ENCODE measurements around the gene SEPTIN12. TPM values are rescaled to one million over a fixed set of nuclear protein-coding genes. Genes with fewer than 3 reads are reported as not detected.

SEPTIN12 gene, protein sequence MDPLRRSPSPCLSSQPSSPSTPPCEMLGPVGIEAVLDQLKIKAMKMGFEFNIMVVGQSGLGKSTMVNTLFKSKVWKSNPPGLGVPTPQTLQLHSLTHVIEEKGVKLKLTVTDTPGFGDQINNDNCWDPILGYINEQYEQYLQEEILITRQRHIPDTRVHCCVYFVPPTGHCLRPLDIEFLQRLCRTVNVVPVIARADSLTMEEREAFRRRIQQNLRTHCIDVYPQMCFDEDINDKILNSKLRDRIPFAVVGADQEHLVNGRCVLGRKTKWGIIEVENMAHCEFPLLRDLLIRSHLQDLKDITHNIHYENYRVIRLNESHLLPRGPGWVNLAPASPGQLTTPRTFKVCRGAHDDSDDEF
- total RNA-seq (2021), result not detected in 2 replicates
- percentile 25 among the genes with signal in this experiment for Bru-seq, nascent RNA
- BruChase-seq, experiment 1, labeled RNA remaining after a 2-hour chase, result percentile 25 among the genes with signal in this experiment
- BruChase-seq, experiment 2, labeled RNA remaining after a 6-hour chase, result percentile 26 among the genes with signal in this experiment
- long read RNA-seq, result 0 reads

GRCh38 chr16:4787627-4788482 lies at the start of gene SEPTIN12:
Gene SEPTIN12, minus strand, starts transcription at chr16:4788345. Its CDS starts 700 bp downstream, at chr16:4787645.
- DNase-seq, result no peak
- Histone ChIP-seq H3K27ac (no peak within 1 kb of the TSS), H3K9me2 (ENCODE audit: insufficient read depth) (no peaks in the 10 kb centered on the region), H3K9me3 (ENCODE audit: insufficient read depth, low read depth) (no peaks in the 10 kb centered on the region), H4K20me1 (ENCODE audit: insufficient read depth) (no peaks in the 10 kb centered on the region), H3K4me1 (replicated peaks; ENCODE audit: insufficient read depth) (peaks cover 32% of the 10 kb centered on the region), H3K27me3 (ENCODE audit: insufficient read depth, low read depth) (no peaks in the 10 kb centered on the region), H3K79me2 (ENCODE audit: low read depth) (no peaks in the 10 kb centered on the region), H3K36me3 (ENCODE audit: low read depth) (no peaks in the 10 kb centered on the region), H3K4me3 (no peak within 1 kb of the TSS), H3K4me2 (no peak within 1 kb of the TSS), H2AFZ (no peak within 1 kb of the TSS), H3F3A (ENCODE audit: insufficient read depth, low read depth) (peaks cover 16% of the 10 kb centered on the region; the same call in 1 of the 2 replicates)
- intact Hi-C loops (cut with micrococcal nuclease; ENCODE audit: unreplicated experiment), result no loop called here
- BruUV-seq (replicated peaks), result no TSS peak
- CTCF ChIA-PET, result interaction anchor here (0.7 kb wide), 1 partner anchor 18 kb away, joined by 3 read pairs; no protein-coding TSS in a partner anchor
- POLR2A ChIA-PET (ENCODE audit: unreplicated experiment), result no interaction called here
- TF ChIP-seq, protein P1, sequence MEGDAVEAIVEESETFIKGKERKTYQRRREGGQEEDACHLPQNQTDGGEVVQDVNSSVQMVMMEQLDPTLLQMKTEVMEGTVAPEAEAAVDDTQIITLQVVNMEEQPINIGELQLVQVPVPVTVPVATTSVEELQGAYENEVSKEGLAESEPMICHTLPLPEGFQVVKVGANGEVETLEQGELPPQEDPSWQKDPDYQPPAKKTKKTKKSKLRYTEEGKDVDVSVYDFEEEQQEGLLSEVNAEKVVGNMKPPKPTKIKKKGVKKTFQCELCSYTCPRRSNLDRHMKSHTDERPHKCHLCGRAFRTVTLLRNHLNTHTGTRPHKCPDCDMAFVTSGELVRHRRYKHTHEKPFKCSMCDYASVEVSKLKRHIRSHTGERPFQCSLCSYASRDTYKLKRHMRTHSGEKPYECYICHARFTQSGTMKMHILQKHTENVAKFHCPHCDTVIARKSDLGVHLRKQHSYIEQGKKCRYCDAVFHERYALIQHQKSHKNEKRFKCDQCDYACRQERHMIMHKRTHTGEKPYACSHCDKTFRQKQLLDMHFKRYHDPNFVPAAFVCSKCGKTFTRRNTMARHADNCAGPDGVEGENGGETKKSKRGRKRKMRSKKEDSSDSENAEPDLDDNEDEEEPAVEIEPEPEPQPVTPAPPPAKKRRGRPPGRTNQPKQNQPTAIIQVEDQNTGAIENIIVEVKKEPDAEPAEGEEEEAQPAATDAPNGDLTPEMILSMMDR (conservative IDR thresholded peaks at IDR 0.05), result no peak
- TF ChIP-seq EZH2 (IDR thresholded peaks at IDR 0.05; ENCODE audit: low read depth), result no peak

DNA sequence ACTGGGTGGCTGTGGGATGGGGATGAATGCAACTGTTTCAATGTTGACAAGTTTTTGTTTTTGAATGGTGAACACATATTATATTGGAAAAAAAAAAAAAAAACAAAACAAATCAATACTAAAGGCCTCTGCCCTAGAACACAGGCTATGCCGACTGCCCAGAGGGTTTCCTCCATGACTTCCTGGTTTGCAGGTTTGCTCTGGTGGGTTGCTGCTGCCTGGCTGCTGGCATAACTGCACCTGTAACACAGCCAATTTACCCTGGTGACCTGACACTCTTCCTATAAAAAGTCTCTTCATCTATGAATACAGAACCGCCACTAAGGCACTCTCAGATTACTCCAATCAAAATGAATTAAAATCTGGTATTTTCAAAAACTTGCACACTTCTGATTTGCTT lies 48.6 kb upstream of the SEPTIN12 start:
- Histone ChIP-seq H3K4me1 (replicated peaks; ENCODE audit: insufficient read depth) (no peaks in the 10 kb centered on the region), H3K79me2 (ENCODE audit: low read depth) (no peaks in the 10 kb centered on the region), H2AFZ (no peak overlapping the region), H3K9me2 (ENCODE audit: insufficient read depth) (no peaks in the 10 kb centered on the region), H3K9me3 (ENCODE audit: insufficient read depth, low read depth) (no peaks in the 10 kb centered on the region), H3K4me2 (no peak overlapping the region), H3K27ac (no peak overlapping the region), H3K4me3 (no peak overlapping the region), H3K36me3 (ENCODE audit: low read depth) (peaks cover 46% of the 10 kb centered on the region), H4K20me1 (ENCODE audit: insufficient read depth) (peaks cover 12% of the 10 kb centered on the region), H3F3A (ENCODE audit: insufficient read depth, low read depth) (peaks cover 18% of the 10 kb centered on the region; the same call in 1 of the 2 replicates), H3K27me3 (ENCODE audit: insufficient read depth, low read depth) (no peaks in the 10 kb centered on the region)
- no peak for DNase-seq
- intact Hi-C loops (cut with micrococcal nuclease; ENCODE audit: unreplicated experiment), result no loop called here
- no TSS peak for BruUV-seq (replicated peaks)
- POLR2A ChIA-PET (ENCODE audit: unreplicated experiment), result no interaction called here
- CTCF ChIA-PET, result no interaction called here
- TF ChIP-seq, protein P1 (conservative IDR thresholded peaks at IDR 0.05), result no peak
- TF ChIP-seq EZH2 (IDR thresholded peaks at IDR 0.05; ENCODE audit: low read depth), result no peak

- H3K4me2 ChIP-seq, result no peak overlapping the region
- H3K27me3 ChIP-seq (ENCODE audit: insufficient read depth, low read depth), result no peaks in the 10 kb centered on the region
- H3K9me3 ChIP-seq (ENCODE audit: insufficient read depth, low read depth), result no peaks in the 10 kb centered on the region
- intact Hi-C loops (cut with micrococcal nuclease; ENCODE audit: unreplicated experiment), result no loop called here
- no peak overlapping the region for H3K4me3 ChIP-seq
- H3K79me2 ChIP-seq (ENCODE audit: low read depth), result no peaks in the 10 kb centered on the region
- H3K27ac ChIP-seq, result no peak overlapping the region
- H4K20me1 ChIP-seq (ENCODE audit: insufficient read depth), result peaks cover 10% of the 10 kb centered on the region
- no peaks in the 10 kb centered on the region for H3K9me2 ChIP-seq (ENCODE audit: insufficient read depth)
- H3K4me1 ChIP-seq (replicated peaks; ENCODE audit: insufficient read depth), result no peaks in the 10 kb centered on the region
- H2AFZ ChIP-seq, result no peak overlapping the region
- POLR2A ChIA-PET (ENCODE audit: unreplicated experiment), result interaction anchor here (0.6 kb wide), 2 partner anchors 43 to 386 kb away, joined by 5 to 7 read pairs; no protein-coding TSS in a partner anchor
- no peak for DNase-seq
- CTCF ChIA-PET, result interaction anchor here (0.6 kb wide), 1 partner anchor 285 kb away, joined by 8 read pairs; no protein-coding TSS in a partner anchor
- H3K36me3 ChIP-seq (ENCODE audit: low read depth), result peaks cover 43% of the 10 kb centered on the region
- TF ChIP-seq, protein P1 (conservative IDR thresholded peaks at IDR 0.05), result no peak
- no peak for TF ChIP-seq EZH2 (IDR thresholded peaks at IDR 0.05; ENCODE audit: low read depth)
- BruUV-seq (replicated peaks), result no TSS peak
- peaks cover 11% of the 10 kb centered on the region; the same call in 1 of the 2 replicates for H3F3A ChIP-seq (ENCODE audit: insufficient read depth, low read depth)
Measured at GRCh38 chr16:4833584-4833983, 45.4 kb upstream of the SEPTIN12 start.

All from PC-9 (cell line).